Germinal center (tissue), 1 donor: Measurements from ENCODE around the gene COPZ2.
A peak's percentile ranks its signal among the peaks of the same experiment; 100 is the strongest.
"Not testable (repeated sequence)": the region's sequence is repeated elsewhere in the genome, so short reads cannot be mapped to it uniquely, and the experiment has no call there.

Source experiments
- DNase-seq: peaks from one replicate; pipeline ENCODE4 v3.0.0; 2012; ENCODE audit warnings: mixed read lengths, low spot score

The COPZ2 gene

GRCh38 chr17:48056246-48056745, 18.7 kb upstream of the COPZ2 start:
- no peak for DNase-seq

DNA sequence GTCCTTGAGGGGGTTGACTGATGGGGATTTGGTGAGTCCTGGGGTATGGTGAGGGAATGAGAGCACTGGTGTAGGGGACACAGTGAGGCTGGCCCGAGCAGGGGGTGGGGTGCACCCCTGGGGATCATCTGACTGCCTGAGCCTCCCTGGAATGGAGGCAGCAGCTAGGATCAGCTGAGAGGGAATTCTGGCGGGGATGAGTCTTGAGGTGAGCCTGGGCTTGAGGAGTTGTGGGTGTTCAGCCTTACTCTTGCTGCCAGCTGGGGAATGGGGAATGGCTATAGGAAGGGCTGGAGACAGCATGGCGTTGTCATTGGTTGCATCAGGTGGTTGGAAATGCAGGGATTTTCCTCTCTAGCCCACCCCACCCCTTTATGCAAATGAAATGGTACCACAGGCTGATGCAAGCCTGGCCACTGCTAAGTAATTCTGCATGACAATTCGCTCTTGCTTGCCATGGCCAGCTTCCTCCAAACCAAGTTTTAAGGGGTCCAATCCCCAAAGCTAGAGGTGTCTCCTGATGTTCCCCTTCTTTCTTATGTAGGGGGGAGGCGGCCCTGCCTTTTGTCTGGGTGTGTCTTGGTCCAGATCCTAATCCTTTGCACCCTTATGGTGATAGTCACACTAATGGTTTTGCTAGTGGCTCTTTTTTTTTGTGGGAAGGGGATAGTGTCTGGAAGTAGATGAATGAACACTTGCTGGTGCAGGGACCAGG, 18.1 kb upstream of the COPZ2 start:
- DNase-seq = peak; percentile 25

- DNase-seq = no peak
Observed at GRCh38 chr17:48054238-48055185, 16.9 kb upstream of the COPZ2 start.

- DNase-seq = no peak
Observed at GRCh38 chr17:48053758-48054237, 16.2 kb upstream of the COPZ2 start.

DNA sequence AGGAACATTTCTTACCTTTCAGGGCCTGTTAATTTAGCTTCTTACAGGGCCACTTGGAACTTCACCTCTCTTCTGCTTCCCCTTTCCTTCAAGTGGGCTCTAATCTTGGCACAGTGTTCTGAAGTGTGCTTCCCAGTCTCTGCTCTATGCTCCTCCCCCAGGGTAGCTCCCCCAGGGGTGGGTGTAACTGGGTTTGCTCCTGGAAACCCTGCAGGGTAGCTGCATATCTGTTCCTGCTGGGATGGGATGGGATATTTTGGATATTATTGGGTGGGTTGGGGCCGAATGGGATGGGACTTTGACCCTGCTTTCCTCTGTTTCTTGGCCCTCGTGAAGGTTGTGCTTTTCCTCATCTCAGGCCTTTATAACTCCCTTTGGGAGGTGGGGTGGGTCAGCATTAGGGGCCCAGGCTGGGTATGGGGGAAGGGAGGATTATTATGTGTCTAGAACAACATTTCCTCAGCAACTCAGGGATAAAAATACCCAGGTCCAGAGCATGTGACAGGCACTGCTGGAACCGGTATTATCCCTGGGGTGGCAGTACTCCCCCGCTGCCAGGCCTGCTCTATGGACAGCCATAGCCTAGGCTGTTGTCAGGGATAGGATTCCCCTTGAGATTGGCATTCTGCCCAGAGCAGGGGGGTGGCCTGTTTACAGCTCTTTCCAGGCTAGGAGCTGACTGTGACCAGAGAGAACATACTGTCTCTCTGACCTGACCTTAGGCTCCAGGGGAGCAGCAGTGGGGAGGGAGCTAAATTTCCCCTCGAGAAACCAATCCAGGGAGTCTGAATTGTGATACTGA, 15.6 kb upstream of the COPZ2 start:
- DNase-seq = no peak

DNA sequence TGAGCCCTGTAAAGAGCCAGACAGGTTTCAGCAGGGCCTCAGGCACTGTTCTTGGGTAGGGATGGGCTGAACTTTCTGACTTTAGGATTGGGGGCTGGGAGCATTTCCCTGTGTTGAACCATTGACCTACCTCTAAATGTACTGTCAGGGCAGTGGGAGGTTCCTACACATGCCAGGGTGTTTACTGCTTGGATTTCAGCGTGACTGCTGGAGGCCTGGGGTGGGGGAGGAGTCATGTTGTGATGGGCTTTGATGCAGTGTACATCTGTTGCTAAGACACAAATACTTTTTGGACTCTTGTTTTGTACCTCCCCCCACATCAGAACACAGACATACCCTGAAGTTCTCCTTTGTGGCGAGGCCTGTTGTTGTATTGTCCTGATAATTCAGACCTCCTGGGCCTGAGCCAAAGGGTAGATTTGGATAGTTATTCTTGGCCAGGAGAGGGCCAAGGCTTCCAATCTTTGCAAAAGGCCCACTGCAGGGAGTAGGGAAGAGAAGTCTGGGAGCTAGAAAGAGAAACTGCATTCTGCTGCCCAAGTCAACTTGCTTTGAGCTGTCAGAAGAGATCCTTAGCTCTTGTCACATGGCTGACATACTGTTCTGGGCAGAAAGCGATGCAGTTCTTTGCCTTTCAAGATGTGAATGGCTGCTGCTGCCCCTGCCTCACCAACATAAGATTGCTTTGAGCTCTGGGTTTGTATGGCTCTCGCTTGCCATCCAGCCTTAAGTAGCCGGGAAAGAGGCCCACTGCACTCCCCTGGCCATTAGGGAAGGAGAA, 14.3 kb upstream of the COPZ2 start:
- no peak for DNase-seq

DNA sequence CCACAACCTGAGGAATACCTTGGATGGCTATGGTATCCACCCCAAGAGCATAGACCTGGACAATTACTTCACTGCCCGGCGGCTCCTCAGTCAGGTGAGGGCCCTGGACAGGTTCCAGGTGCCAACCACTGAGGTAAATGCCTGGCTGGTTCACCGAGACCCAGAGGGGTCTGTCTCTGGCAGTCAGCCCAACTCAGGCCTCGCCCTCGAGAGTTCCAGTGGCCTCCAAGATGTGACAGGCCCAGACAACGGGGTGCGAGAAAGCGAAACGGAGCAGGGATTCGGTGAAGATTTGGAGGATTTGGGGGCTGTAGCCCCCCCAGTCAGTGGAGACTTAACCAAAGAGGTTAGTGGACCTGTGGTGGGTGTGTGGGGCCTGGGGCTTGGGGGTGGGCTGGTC, 13.7 kb upstream of the COPZ2 start:
- no peak for DNase-seq

DNA sequence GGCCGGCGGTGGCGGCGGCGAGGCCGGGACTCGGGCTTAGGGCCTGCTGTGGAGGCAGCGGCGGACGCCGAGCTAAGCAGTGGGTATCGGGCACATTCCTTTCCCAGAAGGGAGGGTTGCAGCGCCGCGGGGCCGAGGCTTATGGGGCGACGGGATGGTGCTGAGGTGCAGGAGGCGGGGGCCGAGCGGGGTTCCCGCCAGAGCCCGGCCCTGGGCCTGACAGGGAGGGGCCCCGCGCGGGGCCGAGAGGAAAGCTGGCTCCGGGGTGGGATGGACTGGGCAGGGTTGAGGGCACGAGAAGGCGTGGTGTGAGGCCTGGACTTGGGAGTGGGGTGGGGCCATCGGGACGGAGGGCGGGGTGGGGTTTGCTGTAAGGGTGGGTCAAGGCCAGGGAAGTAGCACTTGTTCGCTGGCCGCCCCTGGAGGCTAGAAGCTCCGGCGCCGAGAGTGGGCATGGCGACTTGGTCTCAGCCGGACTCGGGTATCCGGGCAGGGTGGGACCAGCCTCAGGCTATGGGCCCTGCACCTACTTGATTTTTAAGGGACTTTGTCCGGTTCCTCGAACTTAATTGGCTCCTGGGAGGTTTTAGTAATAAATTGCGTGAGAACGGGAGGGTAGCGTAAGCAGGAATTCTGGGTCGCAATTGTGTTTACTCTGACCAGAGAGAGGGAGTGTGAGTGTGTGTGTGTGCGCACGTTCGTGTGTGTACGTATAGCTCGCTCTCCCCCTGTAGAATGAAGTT, 11.0 kb upstream of the COPZ2 start:
- DNase-seq = peak; percentile 41

GRCh38 chr17:48047741-48048383, 10.3 kb upstream of the COPZ2 start, which contains the start of gene NFE2L1:
Gene NFE2L1, plus strand, starts transcription at chr17:48048359. Its CDS starts 2,760 bp downstream, at chr17:48051119.
- peak; percentile 97 for DNase-seq

GRCh38 chr17:48047113-48047740, 9.6 kb upstream of the COPZ2 start:
- DNase-seq = no peak

DNA sequence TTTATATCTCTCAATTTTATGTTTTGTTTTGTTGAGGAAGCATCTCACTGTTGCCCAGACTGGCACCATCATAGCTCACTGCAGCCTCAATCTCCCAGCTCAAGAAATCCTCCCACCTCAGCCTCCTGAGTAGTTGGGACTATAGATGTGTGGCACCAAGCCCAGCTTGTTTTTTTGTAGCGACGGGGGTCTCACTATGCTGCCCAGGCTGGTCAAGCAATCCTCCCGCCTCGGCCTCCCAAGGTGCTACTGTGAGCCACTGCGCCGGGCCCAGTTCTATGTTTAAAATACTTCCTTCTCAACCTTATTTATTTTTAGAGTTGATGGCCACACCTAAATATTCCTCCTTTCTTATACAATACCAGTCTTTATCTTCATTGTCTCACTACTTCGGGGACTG, 8.7 kb upstream of the COPZ2 start:
- DNase-seq = no peak

- no peak for DNase-seq
Observed at GRCh38 chr17:48045316-48046001, 7.9 kb upstream of the COPZ2 start.

DNA sequence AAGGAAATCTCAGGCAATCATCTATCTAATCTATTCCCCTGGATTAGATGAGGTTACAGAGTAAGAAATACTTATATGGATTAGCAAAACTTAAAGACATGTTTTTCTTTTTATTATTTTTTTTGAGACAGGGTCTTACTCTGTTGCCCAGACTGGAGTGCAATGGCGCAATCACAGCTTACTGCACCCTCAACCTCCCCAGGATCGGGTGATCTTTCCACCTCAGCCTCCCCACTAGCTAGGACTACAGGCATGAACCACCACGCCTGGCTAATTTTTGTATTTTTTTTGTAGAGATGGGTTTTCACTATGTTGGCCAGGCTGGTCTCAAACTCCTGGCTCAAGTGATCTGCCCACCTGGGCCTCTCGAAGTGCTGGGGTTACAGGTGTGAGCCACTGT, 7.3 kb upstream of the COPZ2 start:
- DNase-seq = no peak

- no peak for DNase-seq
Observed at GRCh38 chr17:48043176-48043575, 5.6 kb upstream of the COPZ2 start.

GRCh38 chr17:48038687-48039086, 1.1 kb upstream of the COPZ2 start:
- DNase-seq = no peak

- no peak for DNase-seq
Observed at GRCh38 chr17:48037838-48038323, 284 bp upstream of the COPZ2 start.

DNA sequence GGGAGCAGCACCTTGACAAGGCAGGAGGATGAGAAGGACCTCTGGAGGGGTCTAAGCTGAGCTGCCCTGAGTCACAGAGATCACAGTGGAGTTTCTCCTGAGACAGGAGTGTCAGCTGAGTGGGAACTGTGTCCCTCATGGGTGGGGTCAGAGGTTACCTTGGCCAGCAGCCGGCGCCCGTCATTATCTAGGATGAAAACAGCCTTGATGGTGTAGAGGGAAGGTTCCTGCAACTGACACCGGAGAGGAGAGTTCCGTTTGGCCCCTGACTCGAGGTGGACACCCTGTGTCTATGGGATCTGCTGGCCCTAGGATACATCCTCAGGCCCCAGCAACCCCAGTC, 933 bp downstream of the COPZ2 start:
- DNase-seq = no peak

- not testable (repeated sequence) for DNase-seq
Observed at GRCh38 chr17:48034734-48035133, 2.9 kb downstream of the COPZ2 start.

GRCh38 chr17:48031966-48032365, 5.6 kb downstream of the COPZ2 start:
- DNase-seq = no peak
